Transverse colon (tissue), 4 donors: ENCODE data around the gene GNAO1.

Experiments
- EP300 ChIP-seq: sonication (generic); formaldehyde crosslinking; IDR thresholded peaks from one replicate; pipeline ENCODE4 v1.6.1; 2017; ENCODE audit warnings: antibody characterized with exemption, low read depth
- POLR2A ChIP-seq: fragments of 450-650 bp; IDR thresholded peaks from one replicate; pipeline ENCODE4 v1.6.1; 2016; ENCODE audit warnings: antibody characterized with exemption, mild to moderate bottlenecking, moderate library complexity
- POLR2AphosphoS5 ChIP-seq, 3 donors: sonication (generic); formaldehyde crosslinking; IDR thresholded peaks; one replicate each; pipeline ENCODE4 v1.6.1; 2016; ENCODE audit warnings: antibody characterized with exemption in 3 of 3
- TF ChIP-seq, protein P1 (sequence below), 5 experiments: fragments of 200-600 bp in 3 of 5; fragments of 450-650 bp in 2 of 5; sonication (generic) in 3 of 5; IDR thresholded peaks; 1 replicate in 2 of 5; 2 replicates in 3 of 5; pipeline ENCODE4 v1.5.1; 2016 to 2017; ENCODE audit warnings: antibody characterized with exemption in 5 of 5, inconsistent platforms in 3 of 5, mild to moderate bottlenecking in 2 of 5, moderate library complexity in 1 of 5

DNA sequence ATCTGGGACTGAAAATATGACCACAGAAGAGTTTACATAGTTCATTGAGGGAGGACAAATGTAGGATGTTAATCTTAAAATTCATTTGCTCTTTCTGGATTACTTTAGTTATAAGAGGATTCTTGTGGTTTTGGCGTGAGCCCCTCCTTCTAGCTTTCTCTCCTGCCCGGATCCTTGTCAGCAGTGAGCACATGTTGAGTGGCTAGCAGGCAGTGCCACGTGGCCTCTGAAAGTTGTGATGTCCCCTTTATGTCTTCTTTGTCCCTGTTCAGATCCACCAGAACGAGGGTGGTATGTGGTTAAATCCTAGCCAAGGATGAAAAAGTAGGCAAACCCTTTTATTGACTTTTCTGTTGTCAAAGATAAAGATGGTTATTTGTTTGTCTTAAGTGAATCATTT lies 83.8 kb downstream of the GNAO1 start:
- TF ChIP-seq POLR2A: no peak
- TF ChIP-seq, protein P1, sequence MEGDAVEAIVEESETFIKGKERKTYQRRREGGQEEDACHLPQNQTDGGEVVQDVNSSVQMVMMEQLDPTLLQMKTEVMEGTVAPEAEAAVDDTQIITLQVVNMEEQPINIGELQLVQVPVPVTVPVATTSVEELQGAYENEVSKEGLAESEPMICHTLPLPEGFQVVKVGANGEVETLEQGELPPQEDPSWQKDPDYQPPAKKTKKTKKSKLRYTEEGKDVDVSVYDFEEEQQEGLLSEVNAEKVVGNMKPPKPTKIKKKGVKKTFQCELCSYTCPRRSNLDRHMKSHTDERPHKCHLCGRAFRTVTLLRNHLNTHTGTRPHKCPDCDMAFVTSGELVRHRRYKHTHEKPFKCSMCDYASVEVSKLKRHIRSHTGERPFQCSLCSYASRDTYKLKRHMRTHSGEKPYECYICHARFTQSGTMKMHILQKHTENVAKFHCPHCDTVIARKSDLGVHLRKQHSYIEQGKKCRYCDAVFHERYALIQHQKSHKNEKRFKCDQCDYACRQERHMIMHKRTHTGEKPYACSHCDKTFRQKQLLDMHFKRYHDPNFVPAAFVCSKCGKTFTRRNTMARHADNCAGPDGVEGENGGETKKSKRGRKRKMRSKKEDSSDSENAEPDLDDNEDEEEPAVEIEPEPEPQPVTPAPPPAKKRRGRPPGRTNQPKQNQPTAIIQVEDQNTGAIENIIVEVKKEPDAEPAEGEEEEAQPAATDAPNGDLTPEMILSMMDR (IDR thresholded peaks at IDR 0.05): no peak
- no peak for TF ChIP-seq EP300
- TF ChIP-seq POLR2AphosphoS5 (IDR thresholded peaks at IDR 0.05): no peak
